Epithelial cell of proximal tubule (primary cell): Measurements from ENCODE around the gene GIMAP7. TPM values are rescaled to one million over a fixed set of nuclear protein-coding genes. Genes with fewer than 3 reads are reported as not detected.

Source experiments
- DNase-seq: peaks from one replicate; pipeline ENCODE4 v3.0.0-alpha.2; 2011; ENCODE audit warnings: low read depth
- H3K4me3 ChIP-seq: 2 replicates; pipeline ENCODE4 v1.5.1; 2011; ENCODE audit warnings: low read depth, mild to moderate bottlenecking, low read length
- CTCF ChIP-seq: conservative IDR thresholded peaks from 2 replicates; pipeline ENCODE4 v1.5.1; 2012; ENCODE audit warnings: low read depth, mild to moderate bottlenecking, low read length
- total RNA-seq: library from RNA; depleted of rRNA; stranded (reverse); fragments of >200 nt; gene quantifications from 2 replicates; pipeline ENCODE4 v1.2.3, GENCODE V29; 2015

GIMAP7 gene
- total RNA-seq, 1 donor from 2014 or later: not detected

- no peak overlapping the region for H3K4me3 ChIP-seq
- DNase-seq: no peak
- no peak for TF ChIP-seq CTCF
Measured at GRCh38 chr7:150564006-150564405, 49.3 kb downstream of the GIMAP7 start.

- no peak overlapping the region for H3K4me3 ChIP-seq
- no peak for TF ChIP-seq CTCF
Measured at GRCh38 chr7:150564566-150564965, 49.9 kb downstream of the GIMAP7 start.

GRCh38 chr7:150565239-150565638, 50.6 kb downstream of the GIMAP7 start:
- no peak overlapping the region for H3K4me3 ChIP-seq
- TF ChIP-seq CTCF: no peak
- no peak for DNase-seq

More at GRCh38 chr7:150564566-150564965, 49.9 kb downstream of the GIMAP7 start:
- no peak for DNase-seq

- no peak overlapping the region for H3K4me3 ChIP-seq
- no peak for TF ChIP-seq CTCF
- no peak for DNase-seq
Measured at GRCh38 chr7:150566123-150566522, 51.5 kb downstream of the GIMAP7 start.

GRCh38 chr7:150566572-150566971, 51.9 kb downstream of the GIMAP7 start:
- DNase-seq: no peak
- TF ChIP-seq CTCF: no peak
- no peak overlapping the region for H3K4me3 ChIP-seq

GRCh38 chr7:150567169-150567568, 52.5 kb downstream of the GIMAP7 start, which contains the start of gene GIMAP4:
Gene GIMAP4 (plus strand): TSS chr7:150567390. CDS start chr7:150569902, 2,512 bp downstream.
- no peak within 1 kb of the TSS for H3K4me3 ChIP-seq
- no peak for DNase-seq
- no peak for TF ChIP-seq CTCF

GRCh38 chr7:150567871-150568301, 53.2 kb downstream of the GIMAP7 start:
- no peak for DNase-seq
- TF ChIP-seq CTCF: no peak
- no peak overlapping the region for H3K4me3 ChIP-seq
